Endothelial cell of umbilical vein (primary cell): ENCODE results near the gene MOB3C. TPM values are rescaled to one million over a fixed set of nuclear protein-coding genes. Genes with fewer than 3 reads are reported as not detected.

Experiments used
- BruUV-seq: library from RNA; stranded (reverse); fragments of 400-500 nt; replicated peaks from 2 replicates; lab custom pipeline; 2021; lab: Mats Ljungman, UMichigan
- CTCF ChIA-PET: fragments of 300-600, 350-600 bp; sonication (Branson Sonifier 250); formaldehyde crosslinking; loops from one replicate; lab custom pipeline; 2021; ENCODE audit warnings: antibody characterized with exemption, inconsistent platforms; lab: Charles Lee
- POLR2A ChIA-PET: fragments of 300-600, 350-600 bp; sonication (Branson Sonifier 250); formaldehyde crosslinking; loops from one replicate; lab custom pipeline; 2021; ENCODE audit warnings: antibody characterized with exemption, inconsistent platforms; lab: Charles Lee
- DNase-seq: peaks from one replicate; pipeline ENCODE4 v3.0.0-alpha.2; 2011; ENCODE audit warnings: low read depth, low spot score
- FAIRE-seq: peaks from 2 replicates; lab custom pipeline; 2011; peaks lifted over from hg19 to GRCh38; lab: Jason Lieb, UNC
- H2AFZ ChIP-seq: 2 replicates; pipeline ENCODE4 v1.6.0; 2012; ENCODE audit warnings: low read depth, low read length, control low read depth, inconsistent platforms
- H3K27ac ChIP-seq: 2 replicates; pipeline ENCODE4 v1.5.1; 2011; ENCODE audit warnings: low read depth, mild to moderate bottlenecking, control low read depth, low read length, moderate library complexity; ENCODE audit not compliant: insufficient read depth
- H3K27me3 ChIP-seq, 2 experiments: 2 replicates each; pipeline versions ENCODE4 v1.6.0 to v1.6.1; 2011; ENCODE audit warnings: low read length in 2 of 2, mixed read lengths in 1 of 2; ENCODE audit not compliant: control insufficient read depth in 2 of 2, insufficient read depth in 2 of 2
- H3K36me3 ChIP-seq, 2 experiments: 2 replicates in 1 of 2; 3 replicates in 1 of 2; pipeline ENCODE4 v1.5.1; 2011; ENCODE audit warnings: low read length in 2 of 2, mild to moderate bottlenecking in 1 of 2, moderate library complexity in 1 of 2; ENCODE audit not compliant: control insufficient read depth in 2 of 2, insufficient read depth in 2 of 2; ENCODE audit errors: extremely low read depth in 1 of 2
- H3K4me1 ChIP-seq: 3 replicates; pipeline ENCODE4 v1.5.1; 2011; ENCODE audit warnings: mild to moderate bottlenecking, low read length; ENCODE audit not compliant: control insufficient read depth, insufficient read depth; ENCODE audit errors: extremely low read depth
- H3K4me2 ChIP-seq: 2 replicates; pipeline ENCODE4 v1.6.1; 2011; ENCODE audit warnings: low read length, control low read depth, mixed read lengths; ENCODE audit not compliant: insufficient read depth
- H3K4me3 ChIP-seq, 3 experiments: fragments of 200-600 bp in 1 of 3; sonication (generic), shearing (Covaris generic) in 1 of 3; replicated peaks in 1 of 3; 2 replicates each; pipeline ENCODE4 v1.5.1; 2011 to 2016; ENCODE audit warnings: control low read depth in 3 of 3, low read length in 3 of 3, mild to moderate bottlenecking in 2 of 3, inconsistent platforms in 1 of 3, low read depth in 1 of 3, moderate library complexity in 1 of 3; ENCODE audit not compliant: insufficient read depth in 1 of 3
- H3K79me2 ChIP-seq: 2 replicates; pipeline ENCODE4 v1.6.0; 2012; ENCODE audit warnings: low read length, inconsistent platforms; ENCODE audit not compliant: control insufficient read depth, insufficient read depth
- H3K9ac ChIP-seq: replicated peaks from 2 replicates; pipeline ENCODE3; 2011; ENCODE audit warnings: low read length, control low read depth; ENCODE audit not compliant: insufficient read depth; ENCODE audit errors: extremely low read depth
- H3K9me1 ChIP-seq: replicated peaks from 3 replicates; pipeline ENCODE4 v1.6.0; 2011; ENCODE audit warnings: mild to moderate bottlenecking, low read length; ENCODE audit not compliant: control insufficient read depth, insufficient read depth; ENCODE audit errors: extremely low read depth
- H3K9me3 ChIP-seq: replicated peaks from 2 replicates; pipeline ENCODE4 v1.5.1; 2012; ENCODE audit warnings: low read length, inconsistent platforms; ENCODE audit not compliant: control insufficient read depth, insufficient read depth
- H4K20me1 ChIP-seq: replicated peaks from 2 replicates; pipeline ENCODE3; 2011; ENCODE audit warnings: mild to moderate bottlenecking, low read length; ENCODE audit not compliant: control insufficient read depth, insufficient read depth; ENCODE audit errors: extremely low read depth
- CTCF ChIP-seq, 2 donors: IDR thresholded peaks; 1 replicate in 1 of 2; 2 replicates in 1 of 2; pipeline ENCODE4 v1.5.1; 2011; ENCODE audit warnings: low read length in 2 of 2, mild to moderate bottlenecking in 2 of 2, moderate library complexity in 2 of 2, control low read depth in 1 of 2, inconsistent platforms in 1 of 2, low read depth in 1 of 2; ENCODE audit not compliant: insufficient read depth in 1 of 2; ENCODE audit errors: extremely low read depth in 1 of 2
- EZH2 ChIP-seq: IDR thresholded peaks from 2 replicates; pipeline ENCODE4 v1.6.1; 2012; ENCODE audit warnings: borderline replicate concordance, low read depth, mild to moderate bottlenecking, moderate library complexity, low read length, inconsistent platforms; ENCODE audit not compliant: severe bottlenecking
- FOS ChIP-seq: IDR thresholded peaks from 2 replicates; pipeline ENCODE4 v1.6.1; 2011; ENCODE audit warnings: mild to moderate bottlenecking, low read length, moderate library complexity, borderline replicate concordance; ENCODE audit not compliant: insufficient read depth
- GATA2 ChIP-seq: IDR thresholded peaks from 2 replicates; pipeline ENCODE4 v1.7.0; 2011; ENCODE audit warnings: low read depth, mild to moderate bottlenecking, moderate library complexity, mixed read lengths, low read length; ENCODE audit not compliant: insufficient read length, insufficient read depth
- JUN ChIP-seq: IDR thresholded peaks from 2 replicates; pipeline ENCODE4 v1.6.1; 2011; ENCODE audit warnings: borderline replicate concordance, low read depth; ENCODE audit not compliant: insufficient read length, insufficient read depth
- MAX ChIP-seq: IDR thresholded peaks from 2 replicates; pipeline ENCODE4 v1.6.1; 2011; ENCODE audit not compliant: insufficient read depth, insufficient read length
- MYC ChIP-seq: IDR thresholded peaks from one replicate; pipeline ENCODE4 v1.6.1; 2011; ENCODE audit warnings: mild to moderate bottlenecking, low read depth, low read length
- POLR2A ChIP-seq: IDR thresholded peaks from 2 replicates; pipeline ENCODE4 v1.6.1; 2012; ENCODE audit warnings: low read depth, mild to moderate bottlenecking, control low read depth, low read length
- POLR2AphosphoS5 ChIP-seq: IDR thresholded peaks from 2 replicates; pipeline ENCODE4 v1.6.1; 2012; ENCODE audit warnings: low read depth, mild to moderate bottlenecking, control low read depth, low read length, moderate library complexity; ENCODE audit not compliant: insufficient read depth
- dilution Hi-C: fragments of 300-500 bp; cut with MboI; formaldehyde crosslinking; loops from one replicate; pipeline ENCODE4 v1.15.0; 2019; ENCODE audit warnings: low sequenced_read_pairs; ENCODE audit not compliant: extremely low pct_ligation_motif_present
- intact Hi-C: fragments of 100-400 bp; cut with micrococcal nuclease; formaldehyde crosslinking; loops from one replicate; pipeline ENCODE4 v1.10.0; 2022
- polyA plus RNA-seq, 4 experiments: library from polyadenylated mRNA; depleted of rRNA in 3 of 4; stranded (reverse) in 3 of 4; unstranded in 1 of 4; fragments of >200 nt; gene quantifications; 2 replicates each; pipeline versions ENCODE4 v1.2.1 to v1.2.3, GENCODE V29; 2011 to 2012; ENCODE audit warnings: missing spikeins in 1 of 4
- total RNA-seq: library from RNA; stranded (reverse); gene quantifications from 2 replicates; pipeline ENCODE4 v1.2.3, GENCODE V29; 2021

MOB3C gene
- total and polyA plus RNA-seq, 2 donors (not counting 3 experiments of a cell fraction or from before 2014, with no cell fraction given) = 6.1 to 8.4 TPM

- Histone ChIP-seq H3K4me3 (no peak overlapping the region), H3K9me1 (no peaks in the 10 kb centered on the region), H3K79me2 (no peaks in the 10 kb centered on the region), H3K27ac (no peak overlapping the region), H3K27me3 (no peaks in the 10 kb centered on the region), H4K20me1 (no peaks in the 10 kb centered on the region), H3K9me3 (no peaks in the 10 kb centered on the region), H3K4me2 (no peak overlapping the region), H3K9ac (no peak overlapping the region), H3K36me3 (no peaks in the 10 kb centered on the region), H3K4me1 (no peaks in the 10 kb centered on the region), H2AFZ (no peak overlapping the region)
- POLR2A ChIA-PET = interaction anchor here (0.6 kb wide), 1 partner anchor 200 kb away, joined by 4 read pairs; no protein-coding TSS in a partner anchor
- TF ChIP-seq MAX (no peak), FOS (no peak), GATA2 (no peak), POLR2AphosphoS5 (no peak), CTCF (IDR thresholded peaks at IDR 0.05; ENCODE audit: extremely low read depth in 1 of 2, insufficient read depth in 1 of 2, low read depth in 1 of 2, low read length in 2 of 2) (no peak), JUN (no peak), POLR2A (no peak), MYC (no peak), EZH2 (no peak)
- no TSS peak for BruUV-seq
- FAIRE-seq (no peak), DNase-seq (no peak)
- intact Hi-C loops = no loop called here
- CTCF ChIA-PET = interaction anchor here (0.9 kb wide), 1 partner anchor 11 kb away, joined by 3 read pairs; no protein-coding TSS in a partner anchor
- dilution Hi-C loops = no loop called here
These were observed 44.9 kb downstream of the MOB3C start for GRCh38 chr1:46571691-46572225.
